Fibroblast of lung (primary cell): ENCODE data around the gene LMAN1. TPM values are rescaled to one million over a fixed set of nuclear protein-coding genes. Genes with fewer than 3 reads are reported as not detected.

Experiments used
- DNase-seq, 2 donors: peaks; one replicate each; pipeline versions ENCODE4 v3.0.0 to v3.0.0-alpha.2; 2010; ENCODE audit warnings: low read depth in 2 of 2
- H2AFZ ChIP-seq: 2 replicates; pipeline ENCODE4 v1.5.1; 2012; ENCODE audit warnings: low read length, control low read depth, inconsistent platforms
- H3K27ac ChIP-seq: 2 replicates; pipeline ENCODE4 v1.5.1; 2011; ENCODE audit warnings: low read length, control low read depth; ENCODE audit not compliant: insufficient read depth
- H3K27me3 ChIP-seq: 2 replicates; pipeline ENCODE4 v1.5.1; 2011; ENCODE audit warnings: mild to moderate bottlenecking, low read length; ENCODE audit not compliant: control insufficient read depth, insufficient read depth
- H3K36me3 ChIP-seq: 2 replicates; pipeline ENCODE4 v1.5.1; 2011; ENCODE audit warnings: low read length; ENCODE audit not compliant: control insufficient read depth, insufficient read depth
- H3K4me1 ChIP-seq: 2 replicates; pipeline ENCODE4 v1.5.1; 2011; ENCODE audit warnings: low read length; ENCODE audit not compliant: control insufficient read depth, insufficient read depth; ENCODE audit errors: extremely low read depth
- H3K4me2 ChIP-seq: 2 replicates; pipeline ENCODE4 v1.5.1; 2011; ENCODE audit warnings: low read length, control low read depth; ENCODE audit not compliant: insufficient read depth; ENCODE audit errors: extremely low read depth
- H3K4me3 ChIP-seq, 4 experiments: fragments of 200-600 bp in 1 of 4; sonication (generic) in 1 of 4; replicated peaks in 1 of 4; 2 replicates each; pipeline ENCODE4 v1.5.1; 2011 to 2016; ENCODE audit warnings: low read length in 4 of 4, low read depth in 3 of 4, mild to moderate bottlenecking in 3 of 4, control low read depth in 2 of 4, inconsistent platforms in 1 of 4, mixed read lengths in 1 of 4; ENCODE audit not compliant: insufficient read depth in 1 of 4; ENCODE audit errors: control extremely low read depth in 1 of 4
- H3K79me2 ChIP-seq: 2 replicates; pipeline ENCODE4 v1.5.1; 2012; ENCODE audit warnings: mild to moderate bottlenecking, low read length, inconsistent platforms; ENCODE audit not compliant: control insufficient read depth, insufficient read depth
- H3K9ac ChIP-seq: 2 replicates; pipeline ENCODE4 v1.5.1; 2011; ENCODE audit warnings: mild to moderate bottlenecking, low read length, control low read depth; ENCODE audit not compliant: insufficient read depth
- H3K9me3 ChIP-seq: 2 replicates; pipeline ENCODE4 v1.5.1; 2012; ENCODE audit warnings: low read depth, low read length; ENCODE audit not compliant: control insufficient read depth, insufficient read depth
- H4K20me1 ChIP-seq: 2 replicates; pipeline ENCODE4 v1.5.1; 2011; ENCODE audit warnings: low read length; ENCODE audit not compliant: control insufficient read depth, insufficient read depth; ENCODE audit errors: extremely low read depth
- CTCF ChIP-seq, 2 donors: IDR thresholded peaks in 1 of 2; conservative IDR thresholded peaks in 1 of 2; 1 replicate in 1 of 2; 2 replicates in 1 of 2; pipeline ENCODE4 v1.5.1; 2011 to 2012; ENCODE audit warnings: low read length in 2 of 2, control low read depth in 1 of 2, inconsistent platforms in 1 of 2, low read depth in 1 of 2, mild to moderate bottlenecking in 1 of 2
- EZH2 ChIP-seq: IDR thresholded peaks from 2 replicates; pipeline ENCODE4 v1.5.1; 2012; ENCODE audit warnings: low read length, control low read depth, mild to moderate bottlenecking; ENCODE audit errors: missing control alignments
- polyA plus RNA-seq, 2 donors: library from polyadenylated mRNA; depleted of rRNA in 1 of 2; stranded (reverse) in 1 of 2; unstranded in 1 of 2; fragments of >200 nt; gene quantifications; 2 replicates each; pipeline ENCODE4 v1.2.1, GENCODE V29; 2011 to 2012; ENCODE audit warnings: missing spikeins in 1 of 2
- total RNA-seq: library from RNA; depleted of rRNA; stranded (reverse); fragments of >200 nt; gene quantifications from 2 replicates; pipeline ENCODE4 v1.2.1, GENCODE V29; 2014

The LMAN1 gene
- total and polyA plus RNA-seq, 2 donors (not counting 1 experiment from before 2014, with no cell fraction given): 130 to 170 TPM

- H3K79me2 ChIP-seq: no peaks in the 10 kb centered on the region
- no peaks in the 10 kb centered on the region for H3K9me3 ChIP-seq
- no peak for DNase-seq
- H3K27me3 ChIP-seq: no peaks in the 10 kb centered on the region
- no peak overlapping the region for H3K27ac ChIP-seq
- H2AFZ ChIP-seq: no peak overlapping the region
- H4K20me1 ChIP-seq: no peaks in the 10 kb centered on the region
- H3K4me3 ChIP-seq: no peak overlapping the region
- TF ChIP-seq EZH2: no peak
- TF ChIP-seq CTCF (conservative IDR thresholded peaks at IDR 0.05 in 1 of 2, IDR thresholded peaks at IDR 0.05 in 1 of 2; ENCODE audit: low read depth in 1 of 2, low read length in 2 of 2): no peak
- H3K9ac ChIP-seq: no peak overlapping the region
- H3K36me3 ChIP-seq: no peaks in the 10 kb centered on the region
- no peaks in the 10 kb centered on the region for H3K4me1 ChIP-seq
- H3K4me2 ChIP-seq: no peak overlapping the region
Observed at GRCh38 chr18:59385191-59385590, 26.1 kb upstream of the LMAN1 start.

- H3K9me3 ChIP-seq: no peaks in the 10 kb centered on the region
- H3K4me3 ChIP-seq: no peak overlapping the region
- no peak overlapping the region for H3K27ac ChIP-seq
- no peak for DNase-seq
- TF ChIP-seq EZH2 (no peak), CTCF (conservative IDR thresholded peaks at IDR 0.05 in 1 of 2, IDR thresholded peaks at IDR 0.05 in 1 of 2; ENCODE audit: low read depth in 1 of 2, low read length in 2 of 2) (no peak)
- H3K4me1 ChIP-seq: peaks cover 2% of the 10 kb centered on the region
- no peak overlapping the region for H3K4me2 ChIP-seq
- H3K27me3 ChIP-seq: no peaks in the 10 kb centered on the region
- no peaks in the 10 kb centered on the region for H4K20me1 ChIP-seq
- no peak overlapping the region for H2AFZ ChIP-seq
- H3K36me3 ChIP-seq: no peaks in the 10 kb centered on the region
- no peaks in the 10 kb centered on the region for H3K79me2 ChIP-seq
- H3K9ac ChIP-seq: no peak overlapping the region
Observed at GRCh38 chr18:59383851-59384250, 24.8 kb upstream of the LMAN1 start.

GRCh38 chr18:59382383-59382782 is 23.3 kb upstream of the LMAN1 start:
- no peak overlapping the region for H2AFZ ChIP-seq
- no peaks in the 10 kb centered on the region for H3K79me2 ChIP-seq
- H3K9me3 ChIP-seq: no peaks in the 10 kb centered on the region
- H3K9ac ChIP-seq: no peak overlapping the region
- no peaks in the 10 kb centered on the region for H3K27me3 ChIP-seq
- peaks cover 2% of the 10 kb centered on the region for H3K4me1 ChIP-seq
- TF ChIP-seq CTCF (conservative IDR thresholded peaks at IDR 0.05 in 1 of 2, IDR thresholded peaks at IDR 0.05 in 1 of 2; ENCODE audit: low read depth in 1 of 2, low read length in 2 of 2): peak in 1 of 2 donors; percentile 7
- no peak for TF ChIP-seq EZH2
- H4K20me1 ChIP-seq: no peaks in the 10 kb centered on the region
- H3K4me2 ChIP-seq: no peak overlapping the region
- no peak overlapping the region for H3K4me3 ChIP-seq
- DNase-seq: peak in 1 of 2 donors; percentile 49
- H3K27ac ChIP-seq: no peak overlapping the region
- H3K36me3 ChIP-seq: no peaks in the 10 kb centered on the region
